ENCODE measurements around the gene ACVR1B.

DNA sequence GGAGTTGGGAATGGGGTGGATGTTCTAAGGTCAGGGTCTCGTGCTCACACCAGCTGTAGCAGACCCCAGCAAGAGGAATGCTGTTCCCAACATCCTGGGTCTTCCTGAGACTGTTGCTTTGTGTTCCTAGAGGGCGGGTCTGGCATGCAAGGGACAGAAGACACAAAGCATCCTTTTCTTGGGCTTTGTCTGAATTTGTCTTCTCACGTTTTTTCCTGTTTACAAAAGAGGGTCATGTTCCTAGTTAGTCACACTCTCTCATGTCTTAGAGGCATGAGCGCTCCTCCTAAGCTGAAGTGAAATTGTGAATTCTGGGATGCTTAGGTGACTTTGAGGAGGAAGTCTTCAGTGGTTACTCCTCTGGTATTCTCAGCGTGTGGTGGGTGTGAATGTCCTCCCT is 45.6 kb downstream of the ACVR1B start:
- TF ChIP-seq POLR2A (IDR thresholded peaks at IDR 0.05), result no peak
- TF ChIP-seq, protein P1, sequence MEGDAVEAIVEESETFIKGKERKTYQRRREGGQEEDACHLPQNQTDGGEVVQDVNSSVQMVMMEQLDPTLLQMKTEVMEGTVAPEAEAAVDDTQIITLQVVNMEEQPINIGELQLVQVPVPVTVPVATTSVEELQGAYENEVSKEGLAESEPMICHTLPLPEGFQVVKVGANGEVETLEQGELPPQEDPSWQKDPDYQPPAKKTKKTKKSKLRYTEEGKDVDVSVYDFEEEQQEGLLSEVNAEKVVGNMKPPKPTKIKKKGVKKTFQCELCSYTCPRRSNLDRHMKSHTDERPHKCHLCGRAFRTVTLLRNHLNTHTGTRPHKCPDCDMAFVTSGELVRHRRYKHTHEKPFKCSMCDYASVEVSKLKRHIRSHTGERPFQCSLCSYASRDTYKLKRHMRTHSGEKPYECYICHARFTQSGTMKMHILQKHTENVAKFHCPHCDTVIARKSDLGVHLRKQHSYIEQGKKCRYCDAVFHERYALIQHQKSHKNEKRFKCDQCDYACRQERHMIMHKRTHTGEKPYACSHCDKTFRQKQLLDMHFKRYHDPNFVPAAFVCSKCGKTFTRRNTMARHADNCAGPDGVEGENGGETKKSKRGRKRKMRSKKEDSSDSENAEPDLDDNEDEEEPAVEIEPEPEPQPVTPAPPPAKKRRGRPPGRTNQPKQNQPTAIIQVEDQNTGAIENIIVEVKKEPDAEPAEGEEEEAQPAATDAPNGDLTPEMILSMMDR (IDR thresholded peaks at IDR 0.05), result no peak

Data from Peyer's patch (tissue), 4 donors.